ENCODE measurements around the gene MTRR. TPM values are rescaled to one million over a fixed set of nuclear protein-coding genes. Genes with fewer than 3 reads are reported as not detected.
A peak's percentile ranks its signal among the peaks of the same experiment; 100 is the strongest.

MTRR gene
- total RNA-seq, 1 experiment from 2014 or later, result 57.1 TPM

DNA sequence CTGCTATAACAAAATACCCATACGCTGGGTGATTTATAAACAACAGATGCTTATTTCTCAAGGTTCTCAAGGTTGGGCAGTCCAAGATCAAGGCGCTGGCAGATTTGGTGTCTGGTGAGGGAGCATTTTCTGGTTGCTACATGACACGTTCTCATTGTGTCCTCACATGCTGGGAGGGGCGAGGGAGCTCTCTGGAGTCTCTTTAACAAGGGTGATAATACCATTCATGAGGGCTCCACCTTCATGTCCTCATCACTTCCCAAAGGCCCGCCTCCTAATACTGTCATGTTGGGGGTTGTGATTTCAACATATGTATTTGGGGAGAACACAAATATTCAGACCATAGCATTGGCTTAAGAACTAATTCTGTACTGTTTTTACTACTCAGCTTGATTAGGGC lies 22.6 kb upstream of the MTRR start:
- H3K36me3 ChIP-seq (ENCODE audit: insufficient read depth, low read length, poor library complexity, severe bottlenecking), result no peaks in the 10 kb centered on the region
- H3K27ac ChIP-seq (ENCODE audit: low read depth, low read length, poor library complexity, severe bottlenecking), result no peak overlapping the region
- ChIA-PET CTCF (no interaction called here), POLR2A (ENCODE audit: low non-redundant PET) (no interaction called here)
- peaks cover 9% of the 10 kb centered on the region for H3K4me1 ChIP-seq (ENCODE audit: insufficient read depth, low read length, poor library complexity, severe bottlenecking)
- BruUV-seq (replicated peaks), result no TSS peak
- no peak overlapping the region for H3K4me3 ChIP-seq (ENCODE audit: low read depth, low read length, poor library complexity, severe bottlenecking)
- TF ChIP-seq, protein P1, sequence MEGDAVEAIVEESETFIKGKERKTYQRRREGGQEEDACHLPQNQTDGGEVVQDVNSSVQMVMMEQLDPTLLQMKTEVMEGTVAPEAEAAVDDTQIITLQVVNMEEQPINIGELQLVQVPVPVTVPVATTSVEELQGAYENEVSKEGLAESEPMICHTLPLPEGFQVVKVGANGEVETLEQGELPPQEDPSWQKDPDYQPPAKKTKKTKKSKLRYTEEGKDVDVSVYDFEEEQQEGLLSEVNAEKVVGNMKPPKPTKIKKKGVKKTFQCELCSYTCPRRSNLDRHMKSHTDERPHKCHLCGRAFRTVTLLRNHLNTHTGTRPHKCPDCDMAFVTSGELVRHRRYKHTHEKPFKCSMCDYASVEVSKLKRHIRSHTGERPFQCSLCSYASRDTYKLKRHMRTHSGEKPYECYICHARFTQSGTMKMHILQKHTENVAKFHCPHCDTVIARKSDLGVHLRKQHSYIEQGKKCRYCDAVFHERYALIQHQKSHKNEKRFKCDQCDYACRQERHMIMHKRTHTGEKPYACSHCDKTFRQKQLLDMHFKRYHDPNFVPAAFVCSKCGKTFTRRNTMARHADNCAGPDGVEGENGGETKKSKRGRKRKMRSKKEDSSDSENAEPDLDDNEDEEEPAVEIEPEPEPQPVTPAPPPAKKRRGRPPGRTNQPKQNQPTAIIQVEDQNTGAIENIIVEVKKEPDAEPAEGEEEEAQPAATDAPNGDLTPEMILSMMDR (conservative IDR thresholded peaks at IDR 0.05; ENCODE audit: low read depth, low read length), result no peak
- no peak for TF ChIP-seq EZH2 (IDR thresholded peaks at IDR 0.05; ENCODE audit: borderline replicate concordance, low read depth, low read length, poor library complexity, severe bottlenecking)
- intact Hi-C loops (cut with micrococcal nuclease; ENCODE audit: unreplicated experiment), result no loop called here
- peaks cover 29% of the 10 kb centered on the region for H3K27me3 ChIP-seq (replicated peaks; ENCODE audit: insufficient read depth, low read depth, low read length, poor library complexity)
- no peaks in the 10 kb centered on the region for H3K9me3 ChIP-seq (ENCODE audit: low read depth, low read length, poor library complexity, severe bottlenecking)
- DNase-seq (ENCODE audit: low spot score), result no peak

DNA sequence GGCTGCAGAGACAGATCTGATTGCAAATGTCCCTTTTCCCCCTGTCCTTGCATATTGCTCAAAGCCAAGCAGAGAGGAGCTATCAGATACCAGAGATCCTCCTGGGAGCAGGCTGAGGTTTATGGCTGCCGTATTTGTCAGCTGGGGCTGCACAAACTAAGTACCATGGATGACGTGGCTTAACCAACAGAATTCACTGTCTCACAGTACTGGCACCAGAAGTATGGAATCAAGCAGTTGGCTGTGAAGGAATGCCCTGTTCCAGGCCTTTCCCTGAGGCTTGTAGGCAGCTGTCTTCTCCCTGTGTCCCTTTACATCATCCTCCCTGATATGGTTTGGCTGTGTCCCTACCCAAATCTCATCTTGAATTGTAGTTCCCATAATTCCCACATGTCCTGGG lies 20.7 kb upstream of the MTRR start:
- H3K27me3 ChIP-seq (replicated peaks; ENCODE audit: insufficient read depth, low read depth, low read length, poor library complexity), result peaks cover 27% of the 10 kb centered on the region
- ChIA-PET CTCF (no interaction called here), POLR2A (ENCODE audit: low non-redundant PET) (no interaction called here)
- BruUV-seq (replicated peaks), result no TSS peak
- H3K36me3 ChIP-seq (ENCODE audit: insufficient read depth, low read length, poor library complexity, severe bottlenecking), result no peaks in the 10 kb centered on the region
- intact Hi-C loops (cut with micrococcal nuclease; ENCODE audit: unreplicated experiment), result no loop called here
- no peak overlapping the region for H3K4me3 ChIP-seq (ENCODE audit: low read depth, low read length, poor library complexity, severe bottlenecking)
- peaks cover 9% of the 10 kb centered on the region for H3K4me1 ChIP-seq (ENCODE audit: insufficient read depth, low read length, poor library complexity, severe bottlenecking)
- H3K9me3 ChIP-seq (ENCODE audit: low read depth, low read length, poor library complexity, severe bottlenecking), result no peaks in the 10 kb centered on the region
- TF ChIP-seq EZH2 (IDR thresholded peaks at IDR 0.05; ENCODE audit: borderline replicate concordance, low read depth, low read length, poor library complexity, severe bottlenecking), result no peak
- TF ChIP-seq, protein P1 (conservative IDR thresholded peaks at IDR 0.05; ENCODE audit: low read depth, low read length), result no peak
- H3K27ac ChIP-seq (ENCODE audit: low read depth, low read length, poor library complexity, severe bottlenecking), result no peak overlapping the region
- no peak for DNase-seq (ENCODE audit: low spot score)

DNA sequence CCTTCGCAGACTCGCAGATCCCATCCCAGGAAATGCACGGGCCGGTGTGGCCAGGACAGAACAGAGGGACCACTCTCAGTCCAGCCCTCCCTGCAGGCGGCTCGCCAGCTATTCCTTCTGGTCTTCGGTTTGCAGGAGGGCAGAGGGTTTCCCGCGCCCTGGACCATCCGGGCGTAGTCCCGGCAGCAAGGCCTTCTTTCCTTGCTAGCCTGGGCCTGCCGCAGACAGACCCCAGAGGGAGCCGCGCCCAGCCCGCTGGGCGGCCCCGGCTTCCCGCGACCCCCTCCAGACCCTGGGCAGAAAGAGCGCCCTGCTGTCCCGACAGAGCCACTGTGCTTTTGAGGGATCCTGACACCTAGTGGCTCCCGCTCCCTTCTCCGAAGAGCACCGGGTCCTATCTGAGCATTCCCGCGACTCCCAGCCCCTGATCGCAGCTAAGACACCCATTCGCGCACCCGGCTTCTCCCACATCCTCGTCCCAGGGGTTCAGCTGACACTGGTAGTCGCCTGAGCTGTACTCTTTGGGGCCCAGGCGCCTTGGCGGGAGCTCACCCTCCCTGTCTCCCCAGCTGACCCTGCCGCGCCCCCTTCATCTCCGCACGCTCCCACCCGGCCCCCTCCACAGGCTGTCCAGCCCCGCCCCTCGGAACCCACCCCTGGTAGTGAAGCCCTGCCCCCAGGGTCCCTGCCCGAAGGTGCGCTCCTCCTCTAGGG lies 19.1 kb upstream of the MTRR start:
- TF ChIP-seq, protein P1 (conservative IDR thresholded peaks at IDR 0.05; ENCODE audit: low read depth, low read length), result 0 out of 2 replicates have a peak, but pooled peaks have one; percentile 10
- TF ChIP-seq EZH2 (IDR thresholded peaks at IDR 0.05; ENCODE audit: borderline replicate concordance, low read depth, low read length, poor library complexity, severe bottlenecking), result no peak
- Histone ChIP-seq H3K4me3 (ENCODE audit: low read depth, low read length, poor library complexity, severe bottlenecking) (peak overlapping the region; percentile 41), H3K9me3 (ENCODE audit: low read depth, low read length, poor library complexity, severe bottlenecking) (no peaks in the 10 kb centered on the region), H3K27ac (ENCODE audit: low read depth, low read length, poor library complexity, severe bottlenecking) (no peak overlapping the region), H3K36me3 (ENCODE audit: insufficient read depth, low read length, poor library complexity, severe bottlenecking) (no peaks in the 10 kb centered on the region), H3K4me1 (ENCODE audit: insufficient read depth, low read length, poor library complexity, severe bottlenecking) (peaks cover 9% of the 10 kb centered on the region), H3K27me3 (replicated peaks; ENCODE audit: insufficient read depth, low read depth, low read length, poor library complexity) (peaks cover 16% of the 10 kb centered on the region)
- no TSS peak for BruUV-seq (replicated peaks)
- intact Hi-C loops (cut with micrococcal nuclease; ENCODE audit: unreplicated experiment), result loop anchor here (10.0 kb wide), 1 partner anchor 455 kb away; the partner anchor contains the start of gene ADCY2
- DNase-seq (ENCODE audit: low spot score), result peak; percentile 18
- CTCF ChIA-PET, result interaction anchor here (0.6 to 0.7 kb wide), 2 partner anchors 471 to 609 kb away, joined by 3 to 12 read pairs; no protein-coding TSS in a partner anchor
- POLR2A ChIA-PET (ENCODE audit: low non-redundant PET), result no interaction called here
